Upper lobe of left lung (tissue), 4 donors: ENCODE data around the gene IL17RB.

Experiments
- CTCF ChIP-seq, 6 experiments: fragments of 450-650 bp in 4 of 6; fragments of 200-600 bp in 2 of 6; sonication (generic) in 2 of 6; IDR thresholded peaks; one replicate each; pipeline ENCODE4 v1.5.1; 2016 to 2019; ENCODE audit warnings: antibody characterized with exemption in 6 of 6
- EP300 ChIP-seq, 4 donors: sonication (generic); formaldehyde crosslinking; IDR thresholded peaks; one replicate each; pipeline ENCODE4 v1.5.1; 2017; ENCODE audit warnings: antibody characterized with exemption in 4 of 4, control low read depth in 2 of 4
- POLR2A ChIP-seq, 4 donors: fragments of 450-650 bp; IDR thresholded peaks; one replicate each; pipeline ENCODE4 v1.5.1; 2016 to 2017; ENCODE audit warnings: antibody characterized with exemption in 4 of 4, mild to moderate bottlenecking in 2 of 4
- POLR2AphosphoS5 ChIP-seq, 2 donors: sonication (generic); formaldehyde crosslinking; IDR thresholded peaks; one replicate each; pipeline ENCODE4 v1.5.1; 2017; ENCODE audit warnings: antibody characterized with exemption in 2 of 2

DNA sequence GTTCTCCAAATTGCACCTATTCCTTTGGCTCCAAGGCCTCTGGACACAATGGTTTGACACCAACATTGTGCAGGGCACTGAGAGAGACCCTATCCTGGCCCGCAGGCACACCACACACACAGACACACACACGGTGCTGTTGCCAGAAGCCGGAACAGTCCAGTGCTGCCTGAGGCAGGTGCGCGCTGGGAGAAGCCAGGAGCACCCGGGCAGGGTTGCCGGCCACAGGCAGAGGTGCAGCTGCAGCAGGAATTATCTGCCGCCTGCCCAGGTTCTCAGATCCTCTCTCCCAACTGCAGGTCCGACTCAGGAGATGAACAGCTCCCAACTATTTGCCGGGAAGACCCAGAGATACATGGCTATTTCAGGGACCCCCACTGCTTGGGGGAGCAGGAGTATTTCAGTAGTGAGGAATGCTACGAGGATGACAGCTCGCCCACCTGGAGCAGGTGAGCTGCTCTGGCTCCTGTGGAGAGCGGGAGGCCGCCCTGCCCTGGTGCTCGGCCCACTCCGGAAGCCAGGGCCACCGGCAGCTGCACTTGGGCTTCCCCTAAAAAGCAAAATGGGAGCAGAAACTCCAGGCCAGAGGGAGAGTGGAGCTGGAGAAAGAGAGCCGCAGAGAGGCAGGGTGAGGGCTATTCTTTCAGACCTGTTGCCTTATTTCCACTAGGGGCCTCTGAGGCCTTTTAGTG is 43.1 kb upstream of the IL17RB start:
- no peak for TF ChIP-seq CTCF (IDR thresholded peaks at IDR 0.05)
- no peak for TF ChIP-seq POLR2AphosphoS5 (IDR thresholded peaks at IDR 0.05)
- TF ChIP-seq EP300 (IDR thresholded peaks at IDR 0.05) = no peak
- TF ChIP-seq POLR2A (IDR thresholded peaks at IDR 0.05) = no peak
